DND-41 (cell line): ENCODE results near the gene ZPR1.

Experiments used
- EZH2 ChIP-seq: IDR thresholded peaks from 3 replicates; pipeline ENCODE4 v1.6.1; 2012; ENCODE audit warnings: borderline replicate concordance, low read depth, mild to moderate bottlenecking, moderate library complexity, low read length, inconsistent platforms; ENCODE audit not compliant: severe bottlenecking
- TF ChIP-seq, protein P1 (sequence below): IDR thresholded peaks from 2 replicates; pipeline ENCODE4 v1.5.1; 2012; ENCODE audit warnings: borderline replicate concordance, low read length, moderate library complexity, mild to moderate bottlenecking; ENCODE audit not compliant: poor library complexity, severe bottlenecking; ENCODE audit errors: extremely low read depth

DNA sequence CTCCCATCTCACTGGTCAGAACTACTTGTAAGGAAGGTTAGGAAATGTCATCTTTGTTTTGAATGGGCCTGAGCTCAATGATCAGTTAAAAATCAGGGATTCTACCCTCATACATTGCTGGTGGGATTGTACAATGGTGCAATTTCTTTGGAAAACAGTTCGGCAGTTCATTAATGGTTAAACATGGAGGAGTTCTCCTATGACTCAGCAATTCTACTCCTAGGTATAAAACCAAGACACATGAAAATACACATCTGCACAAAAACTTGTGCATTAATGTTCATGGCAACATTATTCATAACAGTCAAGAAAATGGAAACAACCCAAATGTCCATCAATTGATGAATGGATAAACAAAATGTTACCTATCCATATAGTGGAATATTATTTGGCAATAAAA is 8.7 kb upstream of the ZPR1 start:
- TF ChIP-seq EZH2: no peak
- TF ChIP-seq, protein P1, sequence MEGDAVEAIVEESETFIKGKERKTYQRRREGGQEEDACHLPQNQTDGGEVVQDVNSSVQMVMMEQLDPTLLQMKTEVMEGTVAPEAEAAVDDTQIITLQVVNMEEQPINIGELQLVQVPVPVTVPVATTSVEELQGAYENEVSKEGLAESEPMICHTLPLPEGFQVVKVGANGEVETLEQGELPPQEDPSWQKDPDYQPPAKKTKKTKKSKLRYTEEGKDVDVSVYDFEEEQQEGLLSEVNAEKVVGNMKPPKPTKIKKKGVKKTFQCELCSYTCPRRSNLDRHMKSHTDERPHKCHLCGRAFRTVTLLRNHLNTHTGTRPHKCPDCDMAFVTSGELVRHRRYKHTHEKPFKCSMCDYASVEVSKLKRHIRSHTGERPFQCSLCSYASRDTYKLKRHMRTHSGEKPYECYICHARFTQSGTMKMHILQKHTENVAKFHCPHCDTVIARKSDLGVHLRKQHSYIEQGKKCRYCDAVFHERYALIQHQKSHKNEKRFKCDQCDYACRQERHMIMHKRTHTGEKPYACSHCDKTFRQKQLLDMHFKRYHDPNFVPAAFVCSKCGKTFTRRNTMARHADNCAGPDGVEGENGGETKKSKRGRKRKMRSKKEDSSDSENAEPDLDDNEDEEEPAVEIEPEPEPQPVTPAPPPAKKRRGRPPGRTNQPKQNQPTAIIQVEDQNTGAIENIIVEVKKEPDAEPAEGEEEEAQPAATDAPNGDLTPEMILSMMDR: no peak
